HepG2 (cell line): Measurements from ENCODE around the gene DOCK4. TPM values are rescaled to one million over a fixed set of nuclear protein-coding genes. Genes with fewer than 3 reads are reported as not detected.

Experiments used
- ATAC-seq: fragments of 200-7000 bp; cut with Tn5 transposase; 3 replicates; pipeline ENCODE4 v1.9.1; 2020; ENCODE audit warnings: mild to moderate bottlenecking, moderate library complexity
- BruUV-seq: library from RNA; stranded (reverse); fragments of 400-500 nt; replicated peaks from 2 replicates; lab custom pipeline; 2021; lab: Mats Ljungman, UMichigan
- CTCF ChIA-PET: fragments of 300-600 bp; formaldehyde crosslinking; extraction: SDS; loops from one replicate; lab custom pipeline; 2021; ENCODE audit warnings: low total read pairs, inconsistent platforms, low intra/inter-chr PET ratio; lab: Yijun Ruan, JAX
- POLR2A ChIA-PET: fragments of 350-600 bp; sonication (Branson Sonifier 250); formaldehyde crosslinking; loops from one replicate; lab custom pipeline; 2020; ENCODE audit warnings: antibody characterized with exemption, inconsistent platforms; lab: Yijun Ruan, JAX
- DNase-seq: peaks from one replicate; pipeline ENCODE4 v3.0.0-alpha.2; 2015; ENCODE audit warnings: low spot score
- FAIRE-seq: peaks from 3 replicates; lab custom pipeline; 2011; peaks lifted over from hg19 to GRCh38; lab: Jason Lieb, UNC
- H2AFZ ChIP-seq: one replicate; pipeline ENCODE4 v1.6.1; 2011; ENCODE audit warnings: low read length, inconsistent platforms
- H3K27ac ChIP-seq: fragments of 300-600 bp; 3 replicates; pipeline ENCODE4 v1.8.0; 2011; ENCODE audit warnings: mixed run types, mild to moderate bottlenecking, mixed read lengths, low read length, inconsistent platforms; ENCODE audit not compliant: insufficient read depth; ENCODE audit errors: extremely low read length
- H3K27me3 ChIP-seq, 2 experiments: fragments of 200-600 bp in 1 of 2; 2 replicates in 1 of 2; 3 replicates in 1 of 2; pipeline versions ENCODE4 v1.6.0 to v1.8.0; 2011; ENCODE audit warnings: low read length in 2 of 2, mild to moderate bottlenecking in 2 of 2, moderate library complexity in 2 of 2, inconsistent platforms in 1 of 2; ENCODE audit not compliant: insufficient read depth in 2 of 2, control insufficient read depth in 1 of 2
- H3K36me3 ChIP-seq, 2 experiments: fragments of 200-600 bp in 1 of 2; replicated peaks in 1 of 2; 2 replicates in 1 of 2; 3 replicates in 1 of 2; pipeline versions ENCODE4 v1.5.1 to v1.8.0; 2011; ENCODE audit warnings: low read length in 2 of 2, inconsistent platforms in 1 of 2; ENCODE audit not compliant: insufficient read depth in 2 of 2, control insufficient read depth in 1 of 2
- H3K4me1 ChIP-seq: 2 replicates; pipeline ENCODE4 v1.5.1; 2012; ENCODE audit warnings: low read length, inconsistent platforms; ENCODE audit not compliant: insufficient read depth
- H3K4me2 ChIP-seq: 2 replicates; pipeline ENCODE4 v1.6.0; 2011; ENCODE audit warnings: low read depth, low read length, inconsistent platforms
- H3K4me3 ChIP-seq, 3 experiments: fragments of 200-600 bp in 1 of 3; sonication (generic), shearing (Covaris generic) in 1 of 3; replicated peaks in 1 of 3; 2 replicates each; pipeline ENCODE4 v1.5.1; 2011 to 2016; ENCODE audit warnings: low read length in 3 of 3, inconsistent platforms in 2 of 3, low read depth in 2 of 3, mild to moderate bottlenecking in 2 of 3, control low read depth in 1 of 3, mixed read lengths in 1 of 3; ENCODE audit not compliant: insufficient read depth in 1 of 3
- H3K79me2 ChIP-seq: one replicate; pipeline ENCODE4 v1.6.1; 2011; ENCODE audit warnings: low read length, inconsistent platforms; ENCODE audit not compliant: insufficient read depth
- H3K9ac ChIP-seq: 2 replicates; pipeline ENCODE4 v1.6.0; 2011; ENCODE audit warnings: mild to moderate bottlenecking, low read depth, low read length, inconsistent platforms; ENCODE audit not compliant: insufficient read depth
- H3K9me3 ChIP-seq: 2 replicates; pipeline ENCODE4 v1.5.1; 2012; ENCODE audit warnings: mild to moderate bottlenecking, low read length
- H4K20me1 ChIP-seq: 2 replicates; pipeline ENCODE4 v1.6.0; 2011; ENCODE audit warnings: inconsistent platforms, mild to moderate bottlenecking, low read length, moderate library complexity; ENCODE audit not compliant: insufficient read depth
- CHD4 ChIP-seq: fragments of 200-600 bp; sonication (generic); IDR thresholded peaks from 2 replicates; pipeline ENCODE4 v1.7.0; 2017; ENCODE audit warnings: mild to moderate bottlenecking, low read length, borderline replicate concordance
- KDM2A ChIP-seq: sonication (generic); formaldehyde crosslinking; IDR thresholded peaks from 2 replicates; pipeline ENCODE4 v1.4.0; 2020; ENCODE audit warnings: low read depth, missing genetic modification reagents, borderline replicate concordance
- MTF2 ChIP-seq: sonication (generic); formaldehyde crosslinking; IDR thresholded peaks from 2 replicates; pipeline ENCODE4 v1.5.0; 2020; ENCODE audit warnings: missing genetic modification reagents, borderline replicate concordance
- PAXIP1 ChIP-seq: sonication (generic); formaldehyde crosslinking; conservative IDR thresholded peaks from 2 replicates; pipeline ENCODE4 v1.4.0; 2020; ENCODE audit warnings: mild to moderate bottlenecking, missing genetic modification reagents, moderate library complexity
- SP4 ChIP-seq: sonication (generic); formaldehyde crosslinking; IDR thresholded peaks from 2 replicates; pipeline ENCODE4 v1.8.1; 2023; ENCODE audit warnings: mild to moderate bottlenecking, missing genetic modification reagents
- SPEN ChIP-seq: sonication (generic); formaldehyde crosslinking; IDR thresholded peaks from 2 replicates; pipeline ENCODE4 v1.5.1; 2020; ENCODE audit warnings: low read depth, mild to moderate bottlenecking, missing genetic modification reagents
- TFDP2 ChIP-seq: sonication (generic); formaldehyde crosslinking; IDR thresholded peaks from 2 replicates; pipeline ENCODE4 v1.4.0; 2020; ENCODE audit warnings: missing genetic modification reagents
- U2AF1 ChIP-seq: fragments of 200-400 bp; formaldehyde crosslinking; optimal IDR thresholded peaks from 2 replicates; pipeline ENCODE3; 2017; ENCODE audit warnings: mild to moderate bottlenecking, low read depth, low read length
- USF2 ChIP-seq, 2 experiments: sonication (generic) in 1 of 2; formaldehyde crosslinking in 1 of 2; IDR thresholded peaks; 2 replicates each; pipeline versions ENCODE4 v1.5.1 to v1.6.1; 2011 to 2020; ENCODE audit warnings: borderline replicate concordance in 1 of 2, low read depth in 1 of 2, low read length in 1 of 2, mild to moderate bottlenecking in 1 of 2, missing genetic modification reagents in 1 of 2, moderate library complexity in 1 of 2
- ZFP90 ChIP-seq: sonication (generic); formaldehyde crosslinking; IDR thresholded peaks from 2 replicates; pipeline ENCODE4 v1.8.0; 2022; ENCODE audit warnings: missing genetic modification reagents, mild to moderate bottlenecking, inconsistent platforms, borderline replicate concordance
- ZNF235 ChIP-seq: sonication (generic); formaldehyde crosslinking; IDR thresholded peaks from 2 replicates; pipeline ENCODE4 v1.8.1; 2023; ENCODE audit warnings: mild to moderate bottlenecking, missing genetic modification reagents, borderline replicate concordance
- ZNF607 ChIP-seq: sonication (generic); formaldehyde crosslinking; IDR thresholded peaks from 2 replicates; pipeline ENCODE4 v1.5.1; 2020; ENCODE audit warnings: missing genetic modification reagents, mild to moderate bottlenecking, borderline replicate concordance
- ZNF780A ChIP-seq: sonication (generic); formaldehyde crosslinking; IDR thresholded peaks from 2 replicates; pipeline ENCODE4 v1.8.0; 2022; ENCODE audit warnings: mild to moderate bottlenecking, missing genetic modification reagents, moderate library complexity
- WGBS: methylation state at CpG from one replicate; pipeline ENCODE4 v1.1.6; 2017; ENCODE audit warnings: low lambda C conversion rate; 5-methylcytosine and 5-hydroxymethylcytosine counted together
- in situ Hi-C: cut with HindIII; loops from 2 replicates; pipeline ENCODE4 v1.10.0; 2017; ENCODE audit warnings: low pct_unique_long_range_greater_than_20kb; ENCODE audit not compliant: extremely low pct_ligation_motif_present
- intact Hi-C: fragments of 100-400 bp; cut with micrococcal nuclease; formaldehyde crosslinking; loops from one replicate; pipeline ENCODE4 v1.10.0; 2022; ENCODE audit not compliant: unreplicated experiment
- polyA plus RNA-seq, 8 experiments: library from polyadenylated mRNA; depleted of rRNA in 3 of 8; stranded (reverse) in 7 of 8; unstranded in 1 of 8; fragments of >200 nt; fragmentation: Illumina TruSeq in 4 of 8; extraction: Trizol in 4 of 8; gene quantifications; 2 replicates each; pipeline versions ENCODE4 v1.2.1 to v1.2.3, GENCODE V29; 2011 to 2016; ENCODE audit warnings: low read depth in 4 of 8, missing spikeins in 1 of 8, mixed read lengths in 1 of 8; ENCODE audit not compliant: insufficient read depth in 1 of 8
- total RNA-seq, 5 experiments: library from RNA; depleted of rRNA; stranded (reverse); fragments of >200 nt; fragmentation: Illumina TruSeq; extraction: Trizol; gene quantifications; 2 replicates each; pipeline ENCODE4 v1.2.3, GENCODE V29; 2016; ENCODE audit warnings: low read depth in 1 of 5

DOCK4 gene
- total and polyA plus RNA-seq, 2 of the 13 experiments (the other 11 are each of a cell fraction or from before 2014, with no cell fraction given): 13.5 to 17.4 TPM

GRCh38 chr7:112185005-112185834 is 21.0 kb downstream of the DOCK4 start:
- POLR2A ChIA-PET: interaction anchor here (1.0 kb wide), 1 partner anchor 9 kb away, joined by 3 read pairs; no protein-coding TSS in a partner anchor
- FAIRE-seq (no peak), DNase-seq (no peak), ATAC-seq (no peak)
- Histone ChIP-seq H3K9ac (no peak overlapping the region), H2AFZ (no peak overlapping the region), H3K4me1 (peaks cover 39% of the 10 kb centered on the region), H3K4me2 (no peak overlapping the region), H3K27ac (no peak overlapping the region), H4K20me1 (peaks cover 14% of the 10 kb centered on the region), H3K9me3 (no peaks in the 10 kb centered on the region), H3K27me3 (no peaks in the 10 kb centered on the region), H3K4me3 (no peak overlapping the region), H3K36me3 (no peaks in the 10 kb centered on the region), H3K79me2 (peaks cover 77% of the 10 kb centered on the region)
- in situ Hi-C loops: no loop called here
- TF ChIP-seq ZNF235: no peak
- no peak for TF ChIP-seq TFDP2 (CRISPR knock-in tag)
- no peak for TF ChIP-seq CHD4
- no peak for TF ChIP-seq SP4 (CRISPR knock-in tag)
- TF ChIP-seq MTF2 (CRISPR knock-in tag): no peak
- no peak for TF ChIP-seq SPEN (CRISPR knock-in tag)
- TF ChIP-seq USF2 (IDR thresholded peaks at IDR 0.05; ENCODE audit: low read depth, low read length): no peak
- no peak for TF ChIP-seq USF2 (CRISPR knock-in tag; IDR thresholded peaks at IDR 0.05; ENCODE audit: borderline replicate concordance)
- no peak for TF ChIP-seq PAXIP1
- no peak for TF ChIP-seq ZNF607 (CRISPR knock-in tag)
- no peak for TF ChIP-seq ZFP90 (CRISPR knock-in tag)
- TF ChIP-seq U2AF1: no peak
- no peak for TF ChIP-seq ZNF780A (CRISPR knock-in tag)
- no peak for TF ChIP-seq KDM2A (CRISPR knock-in tag)
- WGBS: 89% methylated on average over 4 of the region's 4 CpGs
- CTCF ChIA-PET: no interaction called here
- BruUV-seq: no TSS peak
- intact Hi-C loops: no loop called here
